GM18526 (cell line): Measurements from ENCODE around the gene ZNF598.

Experiments used
- POLR2A ChIP-seq: IDR thresholded peaks from 3 replicates; pipeline ENCODE4 v1.6.1; 2011; ENCODE audit not compliant: insufficient read length; ENCODE audit errors: extremely low read depth

Gene ZNF598

DNA sequence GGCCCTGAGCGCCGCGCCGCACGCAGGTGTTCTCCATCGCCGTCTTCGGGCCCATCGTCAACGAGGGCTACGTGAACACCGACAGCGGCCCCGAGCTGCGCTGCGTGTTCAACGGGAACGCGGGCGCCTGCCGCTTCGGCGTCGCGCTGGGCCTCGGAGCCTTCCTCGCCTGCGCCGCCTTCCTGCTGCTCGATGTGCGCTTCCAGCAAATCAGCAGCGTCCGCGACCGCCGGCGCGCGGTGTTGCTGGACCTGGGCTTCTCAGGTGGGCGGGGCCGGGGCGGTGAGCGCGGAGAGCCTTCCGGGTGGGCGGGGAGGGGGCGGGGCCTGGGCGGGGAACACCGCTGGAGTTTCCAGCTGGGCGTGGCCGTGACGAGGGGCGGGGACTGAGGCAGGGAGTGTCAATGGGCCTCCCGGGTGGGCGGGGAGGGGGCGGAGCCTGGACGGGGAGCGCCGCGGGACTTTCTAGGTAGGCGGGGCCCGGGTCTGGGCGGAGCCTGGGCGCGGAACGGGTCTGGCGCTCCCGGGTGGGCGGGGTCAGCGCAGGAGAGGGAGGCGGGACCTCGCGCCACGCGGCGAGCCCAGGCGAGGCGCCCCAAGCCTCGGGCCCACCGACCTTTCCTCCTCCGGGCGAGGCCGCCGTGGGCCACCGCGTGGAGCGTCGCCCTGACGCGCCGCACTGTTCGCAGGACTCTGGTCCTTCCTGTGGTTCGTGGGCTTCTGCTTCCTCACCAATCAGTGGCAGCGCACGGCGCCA lies 17.5 kb downstream of the ZNF598 start:
- TF ChIP-seq POLR2A = peak; percentile 68

- no peak for TF ChIP-seq POLR2A
Measured at GRCh38 chr16:1991588-1991947, 18.1 kb downstream of the ZNF598 start.

- peak; percentile 51 for TF ChIP-seq POLR2A
Measured at GRCh38 chr16:1991135-1991551, 18.5 kb downstream of the ZNF598 start.

- TF ChIP-seq POLR2A = no peak
Measured at GRCh38 chr16:1990351-1991134, 19.1 kb downstream of the ZNF598 start.

DNA sequence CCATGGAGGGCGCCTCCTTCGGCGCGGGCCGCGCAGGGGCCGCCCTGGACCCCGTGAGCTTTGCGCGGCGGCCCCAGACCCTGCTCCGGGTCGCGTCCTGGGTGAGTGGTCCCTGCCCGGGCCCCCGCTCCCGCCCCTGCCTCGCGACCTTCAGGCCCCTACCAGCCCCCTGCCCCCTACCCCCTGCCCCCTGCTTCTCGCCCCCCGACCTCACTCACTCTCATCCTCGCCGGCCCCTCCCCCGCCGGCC lies 19.6 kb downstream of the ZNF598 start:
- TF ChIP-seq POLR2A = no peak

DNA sequence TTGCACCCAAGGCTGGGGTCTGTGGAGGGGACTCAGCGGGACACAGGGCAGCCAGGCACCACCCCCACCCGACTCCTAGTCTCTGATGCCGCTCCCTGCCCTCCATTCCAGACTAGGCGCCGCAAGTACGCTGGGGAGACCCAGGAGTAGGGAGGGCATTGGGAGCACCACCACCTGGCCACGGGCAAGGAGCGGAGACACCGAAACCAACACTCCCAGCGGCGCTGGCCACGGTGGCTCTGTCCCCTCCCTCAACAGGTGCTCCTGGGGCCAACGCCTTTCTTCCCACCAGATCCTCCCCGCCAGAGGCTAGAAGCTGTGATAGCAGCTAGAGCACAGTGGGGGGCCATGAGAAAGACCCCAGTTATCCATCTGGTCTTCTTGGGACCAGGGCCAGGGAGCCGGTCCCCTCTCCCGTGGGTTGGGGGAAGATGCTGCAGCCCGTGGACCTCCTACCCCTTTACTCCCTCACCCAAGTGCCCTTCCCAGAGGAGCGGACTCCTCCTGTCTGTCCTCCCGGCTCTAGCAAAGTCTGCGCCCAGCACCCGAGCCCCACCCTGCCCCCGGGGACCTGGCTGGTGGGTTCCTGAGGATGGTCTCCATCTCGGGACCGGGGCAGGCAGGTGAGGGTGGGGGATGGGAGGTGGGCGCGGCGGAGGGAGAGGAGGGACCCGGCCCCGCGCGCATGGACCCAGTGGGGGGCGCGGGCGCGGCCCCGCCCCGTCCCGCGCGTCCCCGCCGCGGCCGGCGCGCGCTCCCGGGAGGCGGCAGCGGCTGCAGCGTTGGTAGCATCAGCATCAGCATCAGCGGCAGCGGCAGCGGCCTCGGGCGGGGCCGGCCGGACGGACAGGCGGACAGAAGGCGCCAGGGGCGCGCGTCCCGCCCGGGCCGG lies 20.2 kb downstream of the ZNF598 start, which contains the start of gene SYNGR3:
TSS of gene SYNGR3 (plus strand) at position 762 of the 892 bp plus-strand sequence. CDS start 133 bp downstream, outside the sequence.
- TF ChIP-seq POLR2A = no peak

- no peak for TF ChIP-seq POLR2A
Measured at GRCh38 chr16:1987198-1987597, 22.4 kb downstream of the ZNF598 start.

- no peak for TF ChIP-seq POLR2A
Measured at GRCh38 chr16:1985466-1986150, 24.0 kb downstream of the ZNF598 start.

DNA sequence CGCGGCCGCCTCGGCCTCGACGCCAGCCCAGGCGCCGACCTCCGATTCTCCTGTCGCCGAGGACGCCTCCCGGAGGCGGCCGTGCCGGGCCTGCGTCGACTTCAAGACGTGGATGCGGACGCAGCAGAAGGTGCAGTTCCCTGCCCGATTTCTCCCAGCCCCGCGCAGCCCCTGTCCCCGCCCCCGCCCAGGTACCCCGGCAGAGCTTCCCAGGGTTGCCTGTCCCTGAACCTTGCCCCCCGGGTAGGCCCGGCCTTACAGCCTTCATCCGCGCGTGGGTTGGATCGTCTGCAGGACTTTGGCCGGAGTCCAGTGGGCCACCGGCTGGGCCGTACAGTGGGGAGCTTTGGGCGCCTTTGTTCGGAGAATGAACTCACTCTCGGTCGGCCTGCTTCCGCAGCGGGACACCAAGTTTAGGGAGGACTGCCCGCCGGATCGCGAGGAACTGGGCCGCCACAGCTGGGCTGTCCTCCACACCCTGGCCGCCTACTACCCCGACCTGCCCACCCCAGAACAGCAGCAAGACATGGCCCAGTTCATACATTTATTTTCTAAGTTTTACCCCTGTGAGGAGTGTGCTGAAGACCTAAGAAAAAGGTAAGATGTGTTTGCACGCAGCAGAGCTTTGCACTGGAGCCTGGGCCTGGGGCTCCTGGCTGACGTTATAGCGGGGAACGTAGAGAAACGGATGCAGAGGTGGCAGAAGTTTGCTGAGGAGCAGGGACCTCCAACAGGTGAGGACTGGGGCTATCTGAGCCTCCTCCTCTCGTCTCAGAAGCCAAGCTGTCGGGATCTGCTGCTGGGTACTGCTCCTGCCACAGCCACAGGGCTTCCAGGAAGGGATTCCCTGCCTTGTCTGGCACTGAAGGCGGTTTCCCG lies 25.0 kb downstream of the ZNF598 start:
- TF ChIP-seq POLR2A = no peak

DNA sequence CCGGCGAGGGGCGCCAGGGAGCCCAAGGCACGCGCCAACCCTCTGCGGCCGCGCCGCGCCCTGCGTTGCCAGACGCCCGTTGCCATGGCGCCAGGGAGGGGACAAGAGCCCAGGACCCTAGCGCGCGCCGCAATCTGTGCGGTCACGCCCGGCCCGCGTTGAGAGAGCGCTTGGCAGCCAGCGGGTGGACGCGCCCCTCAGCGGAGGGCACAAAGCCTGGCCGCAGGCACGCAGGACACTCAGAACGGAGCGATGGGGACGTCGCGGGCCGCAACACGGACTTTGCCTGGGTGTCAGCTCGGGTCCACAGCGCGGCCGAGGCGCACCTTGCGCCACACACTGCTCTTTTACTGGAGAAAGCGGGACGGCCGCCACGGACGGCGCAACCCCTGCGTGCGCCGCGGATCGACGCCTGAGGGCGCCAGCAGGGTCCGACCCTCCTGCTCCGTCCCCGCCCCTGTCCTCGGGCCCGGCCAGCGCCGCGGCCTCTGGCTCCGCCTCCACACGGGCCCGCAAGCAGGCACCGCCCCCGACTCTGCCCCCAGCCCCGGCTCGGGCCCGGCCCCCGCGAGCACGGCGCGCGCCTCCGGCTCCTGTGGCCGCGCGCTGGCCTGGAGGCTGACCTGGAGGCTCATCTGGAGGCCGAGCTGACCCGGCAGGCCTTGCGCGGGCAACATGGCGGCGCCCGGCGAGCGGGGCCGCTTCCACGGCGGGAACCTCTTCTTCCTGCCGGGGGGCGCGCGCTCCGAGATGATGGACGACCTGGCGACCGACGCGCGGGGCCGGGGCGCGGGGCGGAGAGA lies 25.9 kb downstream of the ZNF598 start, which contains the start of gene GFER:
TSS of gene GFER (plus strand) at position 650 of the 803 bp plus-strand sequence. CDS start at position 676, 26 bp downstream.
- peak; percentile 89 for TF ChIP-seq POLR2A

DNA sequence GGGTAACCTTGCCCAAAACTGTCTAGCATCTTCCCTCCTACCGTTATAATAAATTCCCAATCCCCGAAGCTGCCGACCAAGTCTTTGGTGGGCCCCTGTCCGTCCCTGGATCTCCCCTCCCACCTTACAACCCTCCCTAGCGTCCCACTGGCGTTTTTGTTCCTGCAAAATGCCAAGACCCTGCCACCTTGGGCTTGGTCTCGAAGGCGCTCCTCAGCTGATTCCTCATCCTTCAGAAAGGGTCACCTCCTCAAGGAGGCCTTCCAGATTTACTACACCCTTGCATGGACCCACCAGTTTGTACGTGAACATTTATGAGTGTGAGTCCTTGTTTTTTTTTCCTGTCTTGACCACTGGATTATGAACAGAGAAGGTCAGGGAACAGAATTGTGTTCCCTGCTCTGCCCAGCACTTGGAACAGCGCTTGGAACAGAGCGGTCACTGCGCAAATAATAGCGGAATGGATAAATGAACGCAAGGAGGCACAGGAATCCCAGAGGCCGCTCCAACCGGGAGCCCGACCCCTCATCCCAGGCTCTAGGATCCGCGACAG lies 26.6 kb downstream of the ZNF598 start:
- TF ChIP-seq POLR2A = no peak

- TF ChIP-seq POLR2A = no peak
Measured at GRCh38 chr16:1982013-1982433, 27.6 kb downstream of the ZNF598 start.

DNA sequence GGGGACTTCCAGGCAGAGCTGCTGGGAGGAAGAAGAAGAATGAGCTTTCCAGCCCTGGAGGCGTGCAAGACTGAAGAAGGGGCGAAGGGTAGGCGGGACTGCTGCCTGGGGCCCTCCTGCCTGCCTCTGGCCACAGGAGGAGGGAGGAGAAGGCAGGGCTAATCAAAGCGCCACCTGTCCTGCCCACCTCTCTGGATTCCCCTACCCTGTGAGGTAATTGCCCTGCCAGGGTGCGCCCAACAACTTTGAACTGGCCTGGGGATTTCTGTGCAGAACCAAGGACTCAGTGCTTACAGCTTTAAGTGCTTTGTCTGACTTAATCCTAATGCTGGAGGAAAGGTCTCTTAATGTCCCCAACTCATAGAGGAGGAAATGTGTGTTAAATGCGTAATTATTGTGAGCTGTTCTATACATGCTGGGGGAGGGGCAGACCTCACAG lies 28.2 kb downstream of the ZNF598 start, which contains the start of gene NOXO1:
TSS of gene NOXO1 (minus strand) at position 72 of the 439 bp plus-strand sequence. CDS start 290 bp downstream, outside the sequence.
- TF ChIP-seq POLR2A = no peak

GRCh38 chr16:1980770-1981087 lies 28.9 kb downstream of the ZNF598 start:
- TF ChIP-seq POLR2A = no peak
